Islet precursor cell (in vitro differentiated cells): ENCODE measurements around the gene VCY.
"Not testable (repeated sequence)": the region's sequence is repeated elsewhere in the genome, so short reads cannot be mapped to it uniquely, and the experiment has no call there.

Experiments
- DNase-seq: peaks from one replicate; pipeline ENCODE4 v3.0.0-alpha.2; 2018

VCY gene

GRCh38 chrY:13986373-13986772, at the start of gene VCY:
Gene VCY, minus strand, starts transcription at chrY:13986473. Its CDS starts 33 bp downstream, at chrY:13986440.
- not testable (repeated sequence) for DNase-seq

- DNase-seq: not testable (repeated sequence)
Measured at GRCh38 chrY:14030395-14030794, 44.1 kb upstream of the VCY start.

GRCh38 chrY:14011916-14012315, 25.6 kb upstream of the VCY start:
- not testable (repeated sequence) for DNase-seq

GRCh38 chrY:13942406-13942805, 43.9 kb downstream of the VCY start:
- not testable (repeated sequence) for DNase-seq
